Measurements from ENCODE around the gene SNRNP70. TPM values are rescaled to one million over a fixed set of nuclear protein-coding genes. Genes with fewer than 3 reads are reported as not detected.

The SNRNP70 gene
- total and polyA plus RNA-seq, 2 of the 13 experiments (the other 11 are each of a cell fraction or from before 2014, with no cell fraction given): 150 to 210 TPM

DNA sequence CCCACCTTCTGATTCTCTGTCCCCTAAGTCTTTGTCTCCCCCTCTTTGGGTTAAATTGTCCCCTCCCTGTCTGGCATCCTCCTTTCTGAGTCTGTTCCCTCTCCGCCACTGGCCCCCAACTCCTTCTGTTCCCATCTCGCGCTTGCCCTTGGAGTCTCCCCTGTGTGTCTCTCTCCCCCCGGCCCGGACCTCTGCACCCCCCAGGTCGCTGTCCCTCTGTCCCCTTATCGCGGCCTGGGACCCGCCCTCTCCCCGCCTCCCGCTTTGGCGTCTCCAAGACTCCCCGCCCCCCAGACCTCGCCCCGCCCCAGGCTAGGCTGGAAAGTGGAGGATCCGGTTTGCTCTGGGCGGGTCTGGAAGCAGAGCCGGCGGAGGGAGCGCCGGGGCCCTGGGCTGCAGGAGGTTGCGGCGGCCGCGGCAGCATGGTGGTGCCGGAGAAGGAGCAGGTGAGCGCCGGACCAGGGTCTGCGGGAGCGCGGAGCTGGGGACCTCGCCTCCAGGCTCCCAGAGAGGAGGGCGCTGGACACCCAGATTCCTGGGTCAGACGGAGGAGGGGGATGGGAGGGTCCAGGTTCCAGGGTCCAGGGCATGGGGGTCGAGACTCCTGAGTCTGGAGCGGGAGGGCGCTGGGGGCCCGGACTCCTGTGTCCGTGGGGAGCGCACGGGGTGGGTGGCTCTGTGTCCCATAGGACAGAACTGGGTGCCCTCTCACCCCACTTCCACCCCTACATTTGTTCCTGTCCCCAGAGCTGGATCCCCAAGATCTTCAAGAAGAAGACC lies 72.4 kb downstream of the SNRNP70 start, which contains the start of gene TRPM4 (continued):
- no peak for TF ChIP-seq FLYWCH1 (CRISPR knock-in tag; IDR thresholded peaks at IDR 0.05)
- TF ChIP-seq THAP11 (CRISPR knock-in tag; IDR thresholded peaks at IDR 0.05): peak; percentile 43; the same call in 1 of the 2 replicates
- TF ChIP-seq EEA1 (CRISPR knock-in tag; IDR thresholded peaks at IDR 0.05; ENCODE audit: borderline replicate concordance): no peak
- TF ChIP-seq ZNF33B (CRISPR knock-in tag; IDR thresholded peaks at IDR 0.05): 0 out of 2 replicates have a peak, but pooled peaks have one; percentile 65
- TF ChIP-seq SNAPC2 (CRISPR knock-in tag; IDR thresholded peaks at IDR 0.05): no peak
- peak in 1 of 2 experiments; percentile 87; a peak in 2 of 4 replicates for TF ChIP-seq POLR2A (IDR thresholded peaks at IDR 0.05; ENCODE audit: insufficient read depth in 1 of 2, low read depth in 2 of 2, low read length in 2 of 2)
- peak; percentile 68 for TF ChIP-seq TAF1 (CRISPR knock-in tag; IDR thresholded peaks at IDR 0.05)
- TF ChIP-seq ZNF331 (CRISPR knock-in tag; IDR thresholded peaks at IDR 0.05): peak; percentile 22; the same call in 1 of the 2 replicates
- TF ChIP-seq IRF1 (CRISPR knock-in tag; IDR thresholded peaks at IDR 0.05; ENCODE audit: low read depth): no peak
- TF ChIP-seq LBX2 (CRISPR knock-in tag; IDR thresholded peaks at IDR 0.05; ENCODE audit: borderline replicate concordance): no peak
- TF ChIP-seq, protein P1, sequence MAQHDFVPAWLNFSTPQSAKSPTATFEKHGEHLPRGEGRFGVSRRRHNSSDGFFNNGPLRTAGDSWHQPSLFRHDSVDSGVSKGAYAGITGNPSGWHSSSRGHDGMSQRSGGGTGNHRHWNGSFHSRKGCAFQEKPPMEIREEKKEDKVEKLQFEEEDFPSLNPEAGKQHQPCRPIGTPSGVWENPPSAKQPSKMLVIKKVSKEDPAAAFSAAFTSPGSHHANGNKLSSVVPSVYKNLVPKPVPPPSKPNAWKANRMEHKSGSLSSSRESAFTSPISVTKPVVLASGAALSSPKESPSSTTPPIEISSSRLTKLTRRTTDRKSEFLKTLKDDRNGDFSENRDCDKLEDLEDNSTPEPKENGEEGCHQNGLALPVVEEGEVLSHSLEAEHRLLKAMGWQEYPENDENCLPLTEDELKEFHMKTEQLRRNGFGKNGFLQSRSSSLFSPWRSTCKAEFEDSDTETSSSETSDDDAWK (CRISPR knock-in tag; IDR thresholded peaks at IDR 0.05): no peak
- TF ChIP-seq, protein P2, sequence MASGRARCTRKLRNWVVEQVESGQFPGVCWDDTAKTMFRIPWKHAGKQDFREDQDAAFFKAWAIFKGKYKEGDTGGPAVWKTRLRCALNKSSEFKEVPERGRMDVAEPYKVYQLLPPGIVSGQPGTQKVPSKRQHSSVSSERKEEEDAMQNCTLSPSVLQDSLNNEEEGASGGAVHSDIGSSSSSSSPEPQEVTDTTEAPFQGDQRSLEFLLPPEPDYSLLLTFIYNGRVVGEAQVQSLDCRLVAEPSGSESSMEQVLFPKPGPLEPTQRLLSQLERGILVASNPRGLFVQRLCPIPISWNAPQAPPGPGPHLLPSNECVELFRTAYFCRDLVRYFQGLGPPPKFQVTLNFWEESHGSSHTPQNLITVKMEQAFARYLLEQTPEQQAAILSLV (CRISPR knock-in tag; IDR thresholded peaks at IDR 0.05; ENCODE audit: borderline replicate concordance): no peak; the same call in 1 of the 2 replicates
- TF ChIP-seq NFATC3 (CRISPR knock-in tag; IDR thresholded peaks at IDR 0.05): no peak
- TF ChIP-seq TMF1 (CRISPR knock-in tag; IDR thresholded peaks at IDR 0.05; ENCODE audit: low read depth): no peak
- TF ChIP-seq ZNF512B (CRISPR knock-in tag; IDR thresholded peaks at IDR 0.05; ENCODE audit: borderline replicate concordance): no peak
- TF ChIP-seq SP1 (IDR thresholded peaks at IDR 0.05): no peak
- TF ChIP-seq SP1 (CRISPR knock-in tag; IDR thresholded peaks at IDR 0.05): peak; percentile 38; the same call in 1 of the 2 replicates
- no peak for TF ChIP-seq CBX5 (CRISPR knock-in tag; IDR thresholded peaks at IDR 0.05; ENCODE audit: borderline replicate concordance)
- no peak for TF ChIP-seq NFE2 (CRISPR knock-in tag; IDR thresholded peaks at IDR 0.05)
- TF ChIP-seq, protein P3, sequence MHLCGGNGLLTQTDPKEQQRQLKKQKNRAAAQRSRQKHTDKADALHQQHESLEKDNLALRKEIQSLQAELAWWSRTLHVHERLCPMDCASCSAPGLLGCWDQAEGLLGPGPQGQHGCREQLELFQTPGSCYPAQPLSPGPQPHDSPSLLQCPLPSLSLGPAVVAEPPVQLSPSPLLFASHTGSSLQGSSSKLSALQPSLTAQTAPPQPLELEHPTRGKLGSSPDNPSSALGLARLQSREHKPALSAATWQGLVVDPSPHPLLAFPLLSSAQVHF (CRISPR knock-in tag; IDR thresholded peaks at IDR 0.05): no peak
- TF ChIP-seq ZNF432 (CRISPR knock-in tag; IDR thresholded peaks at IDR 0.05; ENCODE audit: borderline replicate concordance): no peak
- TF ChIP-seq ZFP36L1 (CRISPR knock-in tag; IDR thresholded peaks at IDR 0.05): no peak; the same call in 1 of the 2 replicates
